ENCODE data around the gene FABP2. TPM values are rescaled to one million over a fixed set of nuclear protein-coding genes. Genes with fewer than 3 reads are reported as not detected.
"Not testable (repeated sequence)": the region's sequence is repeated elsewhere in the genome, so short reads cannot be mapped to it uniquely, and the experiment has no call there.

The FABP2 gene
- total RNA-seq, 8 experiments from 2014 or later: 0.08 to 0.21 (median 0.09) TPM; not detected in 4

- H3K4me3 ChIP-seq; in situ Hi-C loops (cut with MboI; ENCODE audit: low pct_unique_long_range_greater_than_20kb in 2 of 9, low sequenced_read_pairs in 9 of 9, unreplicated experiment in 9 of 9); H3K27ac ChIP-seq; H3K4me1 ChIP-seq (replicated peaks in 1 of 2); ATAC-seq (replicated peaks in 6 of 8): not testable (repeated sequence)
Observed at GRCh38 chr4:119339895-119340294, 18.0 kb upstream of the FABP2 start.

GRCh38 chr4:119337010-119337409 lies 15.1 kb upstream of the FABP2 start:
- no peak overlapping the region for H3K27ac ChIP-seq
- no peaks in the 10 kb centered on the region for H3K4me1 ChIP-seq (replicated peaks in 1 of 2)
- ATAC-seq (replicated peaks in 6 of 8): no peak
- in situ Hi-C loops (cut with MboI; ENCODE audit: low pct_unique_long_range_greater_than_20kb in 2 of 9, low sequenced_read_pairs in 9 of 9, unreplicated experiment in 9 of 9): no loop called here
- H3K4me3 ChIP-seq: no peak overlapping the region
- 33 to 100% (median 80%) methylated on average over 1 of the region's 1 CpG; no CpG with 5 or more reads in 5 of the 10 experiments for WGBS, 10 experiments

- H3K27ac ChIP-seq; in situ Hi-C loops (cut with MboI; ENCODE audit: low pct_unique_long_range_greater_than_20kb in 2 of 9, low sequenced_read_pairs in 9 of 9, unreplicated experiment in 9 of 9); H3K4me1 ChIP-seq (replicated peaks in 1 of 2); H3K4me3 ChIP-seq: not testable (repeated sequence)
- WGBS, 10 experiments: 80 to 100% (median 100%) methylated on average over 1 of the region's 4 CpGs; no CpG with 5 or more reads in 7 of the 10 experiments
- peak in 1 of 8 experiments; percentile 22 for ATAC-seq (replicated peaks in 6 of 8)
Observed at GRCh38 chr4:119336332-119336979, 14.5 kb upstream of the FABP2 start.

- WGBS, 10 experiments: 31 to 100% (median 71%) methylated on average over 1 to 2 of the region's 2 CpGs; no CpG with 5 or more reads in 3 of the 10 experiments
- in situ Hi-C loops (cut with MboI; ENCODE audit: low pct_unique_long_range_greater_than_20kb in 2 of 9, low sequenced_read_pairs in 9 of 9, unreplicated experiment in 9 of 9): no loop called here
- ATAC-seq (replicated peaks in 6 of 8): no peak
- Histone ChIP-seq H3K27ac (no peak overlapping the region), H3K4me3 (no peak overlapping the region), H3K4me1 (replicated peaks in 1 of 2) (no peaks in the 10 kb centered on the region)
Observed at GRCh38 chr4:119329835-119330620, 8.1 kb upstream of the FABP2 start.

GRCh38 chr4:119328695-119329094 lies 6.8 kb upstream of the FABP2 start:
- no peak for ATAC-seq (replicated peaks in 6 of 8)
- Histone ChIP-seq H3K4me3 (no peak overlapping the region), H3K27ac (no peak overlapping the region), H3K4me1 (replicated peaks in 1 of 2) (no peaks in the 10 kb centered on the region)
- in situ Hi-C loops (cut with MboI; ENCODE audit: low pct_unique_long_range_greater_than_20kb in 2 of 9, low sequenced_read_pairs in 9 of 9, unreplicated experiment in 9 of 9): no loop called here
- 15 to 92% (median 71%) methylated on average over 1 to 2 of the region's 2 CpGs; no CpG with 5 or more reads in 2 of the 10 experiments for WGBS, 10 experiments

GRCh38 chr4:119317990-119318389 lies 3.9 kb downstream of the FABP2 start:
- in situ Hi-C loops (cut with MboI; ENCODE audit: low pct_unique_long_range_greater_than_20kb in 2 of 9, low sequenced_read_pairs in 9 of 9, unreplicated experiment in 9 of 9): loop anchor here in 3 of 9 experiments (25.0 kb wide), 2 partner anchors 169 to 719 kb away; no protein-coding TSS in a partner anchor
- 27 to 100% (median 77%) methylated on average over 1 to 2 of the region's 2 CpGs for WGBS, 10 experiments
- Histone ChIP-seq H3K4me3 (no peak overlapping the region), H3K27ac (no peak overlapping the region), H3K4me1 (replicated peaks in 1 of 2) (no peaks in the 10 kb centered on the region)
- ATAC-seq (replicated peaks in 6 of 8): no peak

GRCh38 chr4:119315036-119315435 lies 6.9 kb downstream of the FABP2 start:
- ATAC-seq (replicated peaks in 6 of 8): no peak
- in situ Hi-C loops (cut with MboI; ENCODE audit: low pct_unique_long_range_greater_than_20kb in 2 of 9, low sequenced_read_pairs in 9 of 9, unreplicated experiment in 9 of 9): loop anchor here in 3 of 9 experiments (25.0 kb wide), 2 partner anchors 172 to 722 kb away; no protein-coding TSS in a partner anchor
- no peak overlapping the region for H3K27ac ChIP-seq
- no peaks in the 10 kb centered on the region for H3K4me1 ChIP-seq (replicated peaks in 1 of 2)
- 0 to 83% (median 68%) methylated on average over 1 to 2 of the region's 2 CpGs; no CpG with 5 or more reads in 2 of the 10 experiments for WGBS, 10 experiments
- H3K4me3 ChIP-seq: no peak overlapping the region

- H3K27ac ChIP-seq: no peak overlapping the region
- no peak overlapping the region for H3K4me3 ChIP-seq
- WGBS, 10 experiments: 4 to 57% (median 19%) methylated on average over 1 to 4 of the region's 4 CpGs; no CpG with 5 or more reads in 1 of the 10 experiments
- ATAC-seq (replicated peaks in 6 of 8): peak in 7 of 8 experiments; percentile 45 to 84 (median 71)
- in situ Hi-C loops (cut with MboI; ENCODE audit: low pct_unique_long_range_greater_than_20kb in 2 of 9, low sequenced_read_pairs in 9 of 9, unreplicated experiment in 9 of 9): loop anchor here in 3 of 9 experiments (25.0 kb wide), 2 partner anchors 173 to 723 kb away; no protein-coding TSS in a partner anchor
- no peaks in the 10 kb centered on the region for H3K4me1 ChIP-seq (replicated peaks in 1 of 2)
Observed at GRCh38 chr4:119314356-119314755, 7.6 kb downstream of the FABP2 start.

GRCh38 chr4:119313237-119313636 lies 8.7 kb downstream of the FABP2 start:
- H3K27ac ChIP-seq: no peak overlapping the region
- ATAC-seq (replicated peaks in 6 of 8): no peak
- no peak overlapping the region for H3K4me3 ChIP-seq
- no peaks in the 10 kb centered on the region for H3K4me1 ChIP-seq (replicated peaks in 1 of 2)
- in situ Hi-C loops (cut with MboI; ENCODE audit: low pct_unique_long_range_greater_than_20kb in 2 of 9, low sequenced_read_pairs in 9 of 9, unreplicated experiment in 9 of 9): loop anchor here in 3 of 9 experiments (25.0 kb wide), 2 partner anchors 174 to 724 kb away; no protein-coding TSS in a partner anchor

GRCh38 chr4:119310826-119311225 lies 11.1 kb downstream of the FABP2 start:
- ATAC-seq (replicated peaks in 6 of 8): no peak
- in situ Hi-C loops (cut with MboI; ENCODE audit: low pct_unique_long_range_greater_than_20kb in 2 of 9, low sequenced_read_pairs in 9 of 9, unreplicated experiment in 9 of 9): loop anchor here in 3 of 9 experiments (25.0 kb wide), 2 partner anchors 176 to 726 kb away; no protein-coding TSS in a partner anchor

GRCh38 chr4:119307606-119308005 lies 14.3 kb downstream of the FABP2 start:
- Histone ChIP-seq H3K4me3 (no peak overlapping the region), H3K27ac (no peak overlapping the region), H3K4me1 (replicated peaks in 1 of 2) (no peaks in the 10 kb centered on the region)
- ATAC-seq (replicated peaks in 6 of 8): no peak
- in situ Hi-C loops (cut with MboI; ENCODE audit: low pct_unique_long_range_greater_than_20kb in 2 of 9, low sequenced_read_pairs in 9 of 9, unreplicated experiment in 9 of 9): loop anchor here in 3 of 9 experiments (25.0 kb wide), 2 partner anchors 180 to 730 kb away; no protein-coding TSS in a partner anchor

More at GRCh38 chr4:119310826-119311225, 11.1 kb downstream of the FABP2 start:
- no peak overlapping the region for H3K4me3 ChIP-seq
- no peak overlapping the region for H3K27ac ChIP-seq
- 33 to 91% (median 60%) methylated on average over 1 of the region's 1 CpG; no CpG with 5 or more reads in 4 of the 10 experiments for WGBS, 10 experiments
- H3K4me1 ChIP-seq (replicated peaks in 1 of 2): no peaks in the 10 kb centered on the region

- Histone ChIP-seq H3K4me1 (replicated peaks in 1 of 2) (peaks cover under 1 to 1% of the 10 kb centered on the region in 2 donors), H3K27ac (no peak overlapping the region), H3K4me3 (no peak overlapping the region)
- in situ Hi-C loops (cut with MboI; ENCODE audit: low pct_unique_long_range_greater_than_20kb in 2 of 9, low sequenced_read_pairs in 9 of 9, unreplicated experiment in 9 of 9): loop anchor here in 3 of 9 experiments (25.0 kb wide), 2 partner anchors 183 to 733 kb away; no protein-coding TSS in a partner anchor
- no peak for ATAC-seq (replicated peaks in 6 of 8)
Observed at GRCh38 chr4:119304431-119304830, 17.5 kb downstream of the FABP2 start.
